OCI-LY3 (cell line): ENCODE data around the gene SRP14.

Experiments used
- H2AFZ ChIP-seq: fragments of 200-600, 300-600 bp; shearing (Covaris generic); 2 replicates; pipeline ENCODE4 v1.6.0; 2014; ENCODE audit warnings: antibody characterized with exemption, low read depth, low read length
- H3K27ac ChIP-seq: fragments of 200-600, 300-600 bp; sonication (generic); 2 replicates; pipeline ENCODE4 v1.5.1; 2014; ENCODE audit warnings: mild to moderate bottlenecking, low read length, moderate library complexity, mixed read lengths
- H3K27me3 ChIP-seq: fragments of 200-600, 300-600 bp; sonication (generic); 2 replicates; pipeline ENCODE4 v1.6.1; 2014; ENCODE audit warnings: low read depth, low read length, mixed read lengths
- H3K36me3 ChIP-seq: fragments of 200-600, 300-600 bp; sonication (generic); replicated peaks from 2 replicates; pipeline ENCODE3; 2014; ENCODE audit warnings: low read depth, low read length, mixed read lengths
- H3K4me1 ChIP-seq: fragments of 300-600, 200-600 bp; sonication (generic); 2 replicates; pipeline ENCODE4 v1.6.1; 2014; ENCODE audit warnings: low read length, mixed read lengths
- H3K4me2 ChIP-seq: fragments of 200-600, 300-600 bp; sonication (generic); 2 replicates; pipeline ENCODE4 v1.6.1; 2014; ENCODE audit warnings: low read length, mixed read lengths
- H3K4me3 ChIP-seq: fragments of 300-600, 200-600 bp; sonication (generic); 2 replicates; pipeline ENCODE4 v1.5.1; 2014; ENCODE audit warnings: antibody characterized with exemption, mild to moderate bottlenecking, low read length, moderate library complexity
- H3K79me2 ChIP-seq: fragments of 300-600, 200-600 bp; shearing (Covaris generic); 2 replicates; pipeline ENCODE4 v1.6.1; 2014; ENCODE audit warnings: mild to moderate bottlenecking, low read length, mixed read lengths
- H3K9ac ChIP-seq: fragments of 300-600, 200-600 bp; shearing (Covaris generic); 2 replicates; pipeline ENCODE4 v1.6.0; 2014; ENCODE audit warnings: mild to moderate bottlenecking, low read length, moderate library complexity
- H3K9me3 ChIP-seq: fragments of 200-600, 300-600 bp; shearing (Covaris generic); 2 replicates; pipeline ENCODE4 v1.6.1; 2014; ENCODE audit warnings: low read length, mixed read lengths; ENCODE audit not compliant: insufficient read depth
- H4K20me1 ChIP-seq: fragments of 200-600, 300-600 bp; sonication (generic); 2 replicates; pipeline ENCODE4 v1.6.1; 2016; ENCODE audit warnings: low read length, mixed read lengths; ENCODE audit not compliant: insufficient read depth
- CTCF ChIP-seq: fragments of 200-600, 300-600 bp; sonication (generic); IDR thresholded peaks from 2 replicates; pipeline ENCODE4 v1.5.1; 2014; ENCODE audit warnings: antibody characterized with exemption, low read length, low read depth
- EZH2phosphoT487 ChIP-seq: fragments of 200-600 bp; shearing (Covaris generic); IDR thresholded peaks from 2 replicates; pipeline ENCODE4 v1.6.1; 2018; ENCODE audit warnings: antibody characterized with exemption, mixed run types, low read depth

Gene SRP14

DNA sequence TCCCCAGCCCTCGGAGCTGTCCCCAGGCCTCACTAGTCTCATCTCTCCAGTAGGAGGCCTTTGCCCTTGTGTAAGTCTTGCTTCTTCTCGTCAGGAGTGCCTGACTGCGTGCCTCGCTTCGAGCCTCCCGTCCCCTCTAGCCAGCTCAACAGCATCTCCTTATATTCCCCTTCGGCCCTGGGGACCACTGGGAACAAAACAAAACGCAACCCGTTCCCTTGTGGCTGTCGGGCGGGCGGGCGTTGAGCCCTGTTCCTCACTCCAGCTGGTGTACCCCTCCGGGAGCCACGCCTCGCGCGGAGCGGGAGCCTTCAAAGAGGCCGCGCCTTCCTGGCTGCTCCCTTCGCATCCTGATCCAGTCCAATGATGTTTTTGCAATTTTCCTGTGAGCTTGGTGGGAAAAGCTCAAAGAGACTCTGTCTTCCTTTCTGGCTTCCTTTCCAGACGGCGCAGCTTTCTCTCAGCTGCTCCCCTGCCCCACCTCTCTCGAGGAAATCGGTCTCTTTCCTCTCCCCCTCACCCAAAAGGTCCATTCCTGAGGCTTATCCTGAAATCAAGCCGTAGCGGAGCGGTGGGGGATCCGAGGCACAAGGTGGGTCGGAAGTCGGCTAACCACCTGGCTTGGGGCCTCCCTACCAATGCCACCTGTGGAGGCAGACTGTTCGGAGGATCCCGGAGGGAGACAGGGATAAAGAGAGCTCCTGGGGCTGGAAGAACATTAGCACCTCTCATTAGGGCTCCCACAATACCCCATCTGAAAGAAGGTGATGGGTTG, 33.4 kb upstream of the SRP14 start:
- Histone ChIP-seq H3K9ac (no peak overlapping the region), H3K4me3 (no peak overlapping the region), H3K27me3 (no peaks in the 10 kb centered on the region), H3K4me1 (peaks cover 28% of the 10 kb centered on the region), H3K4me2 (no peak overlapping the region), H3K27ac (no peak overlapping the region), H3K9me3 (no peaks in the 10 kb centered on the region), H4K20me1 (no peaks in the 10 kb centered on the region), H3K36me3 (no peaks in the 10 kb centered on the region), H3K79me2 (no peaks in the 10 kb centered on the region), H2AFZ (no peak overlapping the region)
- TF ChIP-seq EZH2phosphoT487: no peak

GRCh38 chr15:40070608-40071218, 31.7 kb upstream of the SRP14 start:
- Histone ChIP-seq H3K4me1 (peaks cover 30% of the 10 kb centered on the region), H3K27me3 (no peaks in the 10 kb centered on the region), H3K27ac (no peak overlapping the region), H4K20me1 (no peaks in the 10 kb centered on the region), H3K9me3 (no peaks in the 10 kb centered on the region), H3K79me2 (no peaks in the 10 kb centered on the region), H3K36me3 (no peaks in the 10 kb centered on the region), H3K9ac (no peak overlapping the region), H3K4me2 (no peak overlapping the region), H3K4me3 (no peak overlapping the region), H2AFZ (no peak overlapping the region)
- TF ChIP-seq CTCF (no peak), EZH2phosphoT487 (no peak)

- no peak overlapping the region for H2AFZ ChIP-seq
- no peaks in the 10 kb centered on the region for H3K36me3 ChIP-seq
- peak overlapping the region; percentile 23; the same call in 1 of the 2 replicates for H3K27ac ChIP-seq
- no peaks in the 10 kb centered on the region for H3K79me2 ChIP-seq
- H3K4me1 ChIP-seq: peaks cover 31% of the 10 kb centered on the region
- no peaks in the 10 kb centered on the region for H4K20me1 ChIP-seq
- no peak overlapping the region for H3K4me3 ChIP-seq
- H3K9me3 ChIP-seq: no peaks in the 10 kb centered on the region
- TF ChIP-seq CTCF (no peak), EZH2phosphoT487 (no peak)
- no peaks in the 10 kb centered on the region for H3K27me3 ChIP-seq
- no peak overlapping the region for H3K4me2 ChIP-seq
- no peak overlapping the region for H3K9ac ChIP-seq
Observed at GRCh38 chr15:40070166-40070557, 31.2 kb upstream of the SRP14 start.

GRCh38 chr15:40069178-40070165, 30.5 kb upstream of the SRP14 start:
- TF ChIP-seq EZH2phosphoT487 (no peak), CTCF (no peak)
- H4K20me1 ChIP-seq: no peaks in the 10 kb centered on the region
- peak overlapping the region; percentile 32; the same call in 1 of the 2 replicates for H3K9ac ChIP-seq
- H3K79me2 ChIP-seq: no peaks in the 10 kb centered on the region
- H3K4me3 ChIP-seq: no peak overlapping the region
- H3K4me1 ChIP-seq: peaks cover 38% of the 10 kb centered on the region
- H2AFZ ChIP-seq: peak overlapping the region; percentile 49; the same call in 1 of the 2 replicates
- no peaks in the 10 kb centered on the region for H3K27me3 ChIP-seq
- no peaks in the 10 kb centered on the region for H3K36me3 ChIP-seq
- H3K9me3 ChIP-seq: no peaks in the 10 kb centered on the region
- peak overlapping the region; percentile 14; the same call in 1 of the 2 replicates for H3K4me2 ChIP-seq
- H3K27ac ChIP-seq: peak overlapping the region; percentile 23; the same call in 1 of the 2 replicates
